Measurements from ENCODE around the gene NFIX.

GRCh38 chr19:13115936-13116281 is 120.6 kb downstream of the NFIX start:
- TF ChIP-seq CTCF (IDR thresholded peaks at IDR 0.05; ENCODE audit: borderline replicate concordance, extremely low read depth, low read length, poor library complexity, severe bottlenecking) (no peak), EZH2 (IDR thresholded peaks at IDR 0.05; ENCODE audit: borderline replicate concordance, low read depth, low read length, severe bottlenecking) (no peak)
